ENCODE results near the gene ATG13. TPM values are rescaled to one million over a fixed set of nuclear protein-coding genes. Genes with fewer than 3 reads are reported as not detected.

ATG13 gene
- total and polyA plus RNA-seq, 4 donors = 36.3 to 49.9 (median 41.2) TPM

- TF ChIP-seq CTCF (IDR thresholded peaks at IDR 0.05; ENCODE audit: low read depth, low read length, missing input control) (no peak), FOXA1 (IDR thresholded peaks at IDR 0.05) (no peak), NR2F2 (IDR thresholded peaks at IDR 0.05) (no peak)
Observed at GRCh38 chr11:46643986-46644385, 26.6 kb downstream of the ATG13 start (continued).

GRCh38 chr11:46649180-46649738 is 31.9 kb downstream of the ATG13 start:
- Histone ChIP-seq H3K4me3 (ENCODE audit: low read depth in 1 of 3, low read length in 3 of 3) (no peak overlapping the region), H3K27me3 (ENCODE audit: control insufficient read depth in 4 of 4, insufficient read depth in 4 of 4, low read length in 3 of 4) (no peaks in the 10 kb centered on the region), H3K36me3 (ENCODE audit: control insufficient read depth in 4 of 4, insufficient read depth in 3 of 4, low read depth in 1 of 4, low read length in 3 of 4) (peaks cover 15 to 66% (median 39%) of the 10 kb centered on the region in 4 donors), H3K27ac (ENCODE audit: low read depth in 1 of 2, low read length in 2 of 2) (peak overlapping the region in 1 of 2 donors; percentile 37), H3K4me1 (ENCODE audit: control insufficient read depth in 4 of 4, insufficient read depth in 4 of 4, low read length in 3 of 4) (no peaks in the 10 kb centered on the region), H3K9ac (ENCODE audit: low read depth in 1 of 2, low read length in 2 of 2) (no peak overlapping the region), H3K9me3 (ENCODE audit: control insufficient read depth in 4 of 4, low read length in 3 of 4) (no peaks in the 10 kb centered on the region)
- 70% methylated on average over 2 of the region's 2 CpGs for WGBS
- peak; percentile 82 for TF ChIP-seq NR2F2 (IDR thresholded peaks at IDR 0.05)
- TF ChIP-seq RXRA (IDR thresholded peaks at IDR 0.05) = peak; percentile 31 to 54
- TF ChIP-seq HNF4A (conservative IDR thresholded peaks at IDR 0.05) = peak; percentile 43 to 53
- peak in 1 of 2 donors; percentile 41 for TF ChIP-seq RAD21 (IDR thresholded peaks at IDR 0.05)
- no peak for TF ChIP-seq TAF1 (conservative IDR thresholded peaks at IDR 0.05)
- TF ChIP-seq REST (IDR thresholded peaks at IDR 0.05) = peak; percentile 39
- TF ChIP-seq ATF3 (IDR thresholded peaks at IDR 0.05) = no peak
- no peak for TF ChIP-seq CTCF (IDR thresholded peaks at IDR 0.05; ENCODE audit: low read depth, low read length, missing input control)
- TF ChIP-seq YY1 (IDR thresholded peaks at IDR 0.05) = no peak
- TF ChIP-seq FOXA1 (IDR thresholded peaks at IDR 0.05) = no peak
- no peak for TF ChIP-seq FOXA2 (IDR thresholded peaks at IDR 0.05)
- no peak for TF ChIP-seq MAX (IDR thresholded peaks at IDR 0.05)
- peak; percentile 61 for TF ChIP-seq SP1 (IDR thresholded peaks at IDR 0.05)
- peak in 1 of 2 donors; percentile 16 for TF ChIP-seq JUND (IDR thresholded peaks at IDR 0.05)
- no peak for TF ChIP-seq EGR1 (IDR thresholded peaks at IDR 0.05; ENCODE audit: low read depth in 2 of 2)
- no peak for TF ChIP-seq HNF4G (IDR thresholded peaks at IDR 0.05)
- TF ChIP-seq GABPA (IDR thresholded peaks at IDR 0.05 in 1 of 2, conservative IDR thresholded peaks at IDR 0.05 in 1 of 2) = no peak
- TF ChIP-seq ZBTB33 (IDR thresholded peaks at IDR 0.05) = no peak
- no peak for DNase-seq (ENCODE audit: low spot score)

Data from liver (tissue), 9 donors.